Activated naive CD4-positive, alpha-beta T cell treated with anti-CD3 and anti-CD28 coated beads, Interleukin-2, amount 50 U/mL, for 24 hours (primary cell): ENCODE measurements around the gene NOTCH4.
"Not testable (repeated sequence)": the region's sequence is repeated elsewhere in the genome, so short reads cannot be mapped to it uniquely, and the experiment has no call there.

Source experiments
- H3K27ac Mint-ChIP-seq: one replicate; pipeline ENCODE4 v1.8.0; 2021; ENCODE audit warnings: mild to moderate bottlenecking, mixed read lengths
- H3K27me3 Mint-ChIP-seq: one replicate; pipeline ENCODE4 v1.8.0; 2021; ENCODE audit warnings: mixed read lengths
- H3K36me3 Mint-ChIP-seq: one replicate; pipeline ENCODE4 v1.8.0; 2021; ENCODE audit warnings: mixed read lengths
- H3K4me1 Mint-ChIP-seq: one replicate; pipeline ENCODE4 v1.8.0; 2021; ENCODE audit warnings: mixed read lengths
- H3K4me3 Mint-ChIP-seq: one replicate; pipeline ENCODE4 v1.8.0; 2021; ENCODE audit warnings: mild to moderate bottlenecking, mixed read lengths
- H3K9me3 Mint-ChIP-seq: one replicate; pipeline ENCODE4 v1.8.0; 2021; ENCODE audit warnings: mixed read lengths

NOTCH4 gene

GRCh38 chr6:32223258-32224235 is at the start of gene NOTCH4:
NOTCH4 (minus strand) TSS chr6:32224067; CDS start chr6:32223928, 139 bp downstream.
- Mint-ChIP-seq H3K27me3 (no peaks in the 10 kb centered on the region), H3K36me3 (no peaks in the 10 kb centered on the region), H3K9me3 (no peaks in the 10 kb centered on the region), H3K4me1 (peaks cover 18% of the 10 kb centered on the region), H3K27ac (no peak within 1 kb of the TSS), H3K4me3 (no peak within 1 kb of the TSS)

- H3K27ac Mint-ChIP-seq: peak overlapping the region; percentile 26
- H3K27me3 Mint-ChIP-seq: no peaks in the 10 kb centered on the region
- H3K9me3 Mint-ChIP-seq: no peaks in the 10 kb centered on the region
Measured at GRCh38 chr6:32271429-32271828, 47.6 kb upstream of the NOTCH4 start.

GRCh38 chr6:32268459-32268858 is 44.6 kb upstream of the NOTCH4 start:
- H3K27me3 Mint-ChIP-seq, H3K27ac Mint-ChIP-seq, H3K4me3 Mint-ChIP-seq, H3K9me3 Mint-ChIP-seq, H3K36me3 Mint-ChIP-seq: not testable (repeated sequence)
- peaks cover 17% of the 10 kb centered on the region for H3K4me1 Mint-ChIP-seq

More at GRCh38 chr6:32271429-32271828, 47.6 kb upstream of the NOTCH4 start:
- peaks cover 17% of the 10 kb centered on the region for H3K4me1 Mint-ChIP-seq
- peaks cover 2% of the 10 kb centered on the region for H3K36me3 Mint-ChIP-seq
- H3K4me3 Mint-ChIP-seq: peak overlapping the region; percentile 24

- Mint-ChIP-seq H3K27ac (no peak overlapping the region), H3K4me3 (no peak overlapping the region), H3K27me3 (peaks cover 2% of the 10 kb centered on the region), H3K36me3 (peaks cover 2% of the 10 kb centered on the region), H3K9me3 (no peaks in the 10 kb centered on the region), H3K4me1 (peaks cover 14% of the 10 kb centered on the region)
Measured at GRCh38 chr6:32267035-32267434, 43.2 kb upstream of the NOTCH4 start.

- peaks cover 21% of the 10 kb centered on the region for H3K4me1 Mint-ChIP-seq
- not testable (repeated sequence) for H3K27ac Mint-ChIP-seq, H3K9me3 Mint-ChIP-seq, H3K4me3 Mint-ChIP-seq, H3K27me3 Mint-ChIP-seq, H3K36me3 Mint-ChIP-seq
Measured at GRCh38 chr6:32257262-32257661, 33.4 kb upstream of the NOTCH4 start.

- Mint-ChIP-seq H3K27me3 (no peaks in the 10 kb centered on the region), H3K4me3 (peak overlapping the region; percentile 77), H3K36me3 (no peaks in the 10 kb centered on the region), H3K9me3 (no peaks in the 10 kb centered on the region), H3K27ac (peak overlapping the region; percentile 73), H3K4me1 (peaks cover 26% of the 10 kb centered on the region)
Measured at GRCh38 chr6:32255199-32256153, 31.6 kb upstream of the NOTCH4 start.

GRCh38 chr6:32254761-32255198 is 30.9 kb upstream of the NOTCH4 start:
- H3K9me3 Mint-ChIP-seq: no peaks in the 10 kb centered on the region
- H3K27me3 Mint-ChIP-seq: no peaks in the 10 kb centered on the region
- no peak overlapping the region for H3K27ac Mint-ChIP-seq
- peaks cover 26% of the 10 kb centered on the region for H3K4me1 Mint-ChIP-seq
- peak overlapping the region; percentile 77 for H3K4me3 Mint-ChIP-seq
- no peaks in the 10 kb centered on the region for H3K36me3 Mint-ChIP-seq

GRCh38 chr6:32252331-32253009 is 28.6 kb upstream of the NOTCH4 start:
- Mint-ChIP-seq H3K27ac (peak overlapping the region; percentile 38), H3K27me3 (no peaks in the 10 kb centered on the region), H3K9me3 (no peaks in the 10 kb centered on the region), H3K36me3 (no peaks in the 10 kb centered on the region), H3K4me3 (no peak overlapping the region), H3K4me1 (peaks cover 26% of the 10 kb centered on the region)

GRCh38 chr6:32249262-32249661 is 25.4 kb upstream of the NOTCH4 start:
- peaks cover 27% of the 10 kb centered on the region for H3K4me1 Mint-ChIP-seq
- no peaks in the 10 kb centered on the region for H3K36me3 Mint-ChIP-seq
- H3K27ac Mint-ChIP-seq: no peak overlapping the region
- H3K4me3 Mint-ChIP-seq: no peak overlapping the region
- no peaks in the 10 kb centered on the region for H3K9me3 Mint-ChIP-seq
- no peaks in the 10 kb centered on the region for H3K27me3 Mint-ChIP-seq

- H3K27ac Mint-ChIP-seq: no peak overlapping the region
- peaks cover 18% of the 10 kb centered on the region for H3K4me1 Mint-ChIP-seq
Measured at GRCh38 chr6:32247401-32247800, 23.5 kb upstream of the NOTCH4 start.

GRCh38 chr6:32244946-32245398 is 21.1 kb upstream of the NOTCH4 start:
- Mint-ChIP-seq H3K27ac (no peak overlapping the region), H3K27me3 (no peaks in the 10 kb centered on the region), H3K4me3 (peak overlapping the region; percentile 40)

More at GRCh38 chr6:32247401-32247800, 23.5 kb upstream of the NOTCH4 start:
- Mint-ChIP-seq H3K36me3 (no peaks in the 10 kb centered on the region), H3K4me3 (no peak overlapping the region), H3K9me3 (no peaks in the 10 kb centered on the region), H3K27me3 (no peaks in the 10 kb centered on the region)

GRCh38 chr6:32244270-32244669 is 20.4 kb upstream of the NOTCH4 start:
- Mint-ChIP-seq H3K4me1 (peaks cover 16% of the 10 kb centered on the region), H3K27me3 (no peaks in the 10 kb centered on the region), H3K27ac (no peak overlapping the region), H3K9me3 (no peaks in the 10 kb centered on the region), H3K4me3 (no peak overlapping the region), H3K36me3 (no peaks in the 10 kb centered on the region)

More at GRCh38 chr6:32244946-32245398, 21.1 kb upstream of the NOTCH4 start:
- Mint-ChIP-seq H3K4me1 (peaks cover 16% of the 10 kb centered on the region), H3K36me3 (no peaks in the 10 kb centered on the region), H3K9me3 (no peaks in the 10 kb centered on the region)

GRCh38 chr6:32242318-32242813 is 18.5 kb upstream of the NOTCH4 start:
- H3K4me3 Mint-ChIP-seq, H3K9me3 Mint-ChIP-seq, H3K36me3 Mint-ChIP-seq, H3K27me3 Mint-ChIP-seq: not testable (repeated sequence)
- Mint-ChIP-seq H3K27ac (peak overlapping the region; percentile 20), H3K4me1 (peaks cover 16% of the 10 kb centered on the region)

- Mint-ChIP-seq H3K36me3 (no peaks in the 10 kb centered on the region), H3K4me3 (no peak overlapping the region), H3K9me3 (no peaks in the 10 kb centered on the region), H3K27ac (peak overlapping the region; percentile 80), H3K27me3 (no peaks in the 10 kb centered on the region), H3K4me1 (peaks cover 16% of the 10 kb centered on the region)
Measured at GRCh38 chr6:32240686-32241085, 16.8 kb upstream of the NOTCH4 start.

- no peaks in the 10 kb centered on the region for H3K27me3 Mint-ChIP-seq
- H3K4me1 Mint-ChIP-seq: peaks cover 7% of the 10 kb centered on the region
- H3K36me3 Mint-ChIP-seq: no peaks in the 10 kb centered on the region
- no peaks in the 10 kb centered on the region for H3K9me3 Mint-ChIP-seq
- H3K27ac Mint-ChIP-seq: no peak overlapping the region
- no peak overlapping the region for H3K4me3 Mint-ChIP-seq
Measured at GRCh38 chr6:32239462-32239861, 15.6 kb upstream of the NOTCH4 start.
